GM12878 (cell line): Measurements from ENCODE around the gene HCST. TPM values are rescaled to one million over a fixed set of nuclear protein-coding genes. Genes with fewer than 3 reads are reported as not detected.

ENCODE experiments used
- BHLHE40 ChIP-seq, 2 experiments: fragments of 450-650 bp in 1 of 2; IDR thresholded peaks; 2 replicates each; pipeline ENCODE4 v1.6.1; 2011 to 2017; ENCODE audit warnings: low read depth in 2 of 2, borderline replicate concordance in 1 of 2, improper control_type of control experiment in 1 of 2, low read length in 1 of 2, mild to moderate bottlenecking in 1 of 2
- DPF2 ChIP-seq: fragments of 450-650 bp; IDR thresholded peaks from 2 replicates; pipeline ENCODE4 v1.6.1; 2017; ENCODE audit warnings: mild to moderate bottlenecking
- FOXK2 ChIP-seq: fragments of 450-650 bp; IDR thresholded peaks from 2 replicates; pipeline ENCODE4 v1.6.1; 2017; ENCODE audit warnings: mild to moderate bottlenecking, moderate library complexity
- IKZF1 ChIP-seq: fragments of 450-650 bp; conservative IDR thresholded peaks from 2 replicates; pipeline ENCODE4 v1.6.1; 2017; ENCODE audit warnings: antibody characterized with exemption, mild to moderate bottlenecking
- KDM1A ChIP-seq: fragments of 200-600 bp; sonication (generic); IDR thresholded peaks from 2 replicates; pipeline ENCODE4 v1.6.1; 2016; ENCODE audit warnings: borderline replicate concordance
- MTA2 ChIP-seq: fragments of 450-650 bp; IDR thresholded peaks from 2 replicates; pipeline ENCODE4 v1.6.1; 2016; ENCODE audit warnings: low read depth, mild to moderate bottlenecking, moderate library complexity
- NFYB ChIP-seq: IDR thresholded peaks from 2 replicates; pipeline ENCODE4 v1.6.1; 2011; ENCODE audit warnings: low read depth, mild to moderate bottlenecking, low read length, improper control_type of control experiment, moderate library complexity; ENCODE audit not compliant: insufficient read depth
- NR2C1 ChIP-seq: fragments of 450-650 bp; IDR thresholded peaks from 2 replicates; pipeline ENCODE4 v1.6.1; 2017; ENCODE audit warnings: antibody characterized with exemption, mild to moderate bottlenecking, moderate library complexity
- NR2C2 ChIP-seq: IDR thresholded peaks from 2 replicates; pipeline ENCODE4 v1.6.1; 2011; ENCODE audit warnings: borderline replicate concordance, low read depth; ENCODE audit not compliant: control insufficient read depth, insufficient read length
- SREBF1 ChIP-seq: IDR thresholded peaks from 2 replicates; pipeline ENCODE4 v1.6.1; 2012; ENCODE audit warnings: mild to moderate bottlenecking, low read length
- SREBF2 ChIP-seq: IDR thresholded peaks from 2 replicates; pipeline ENCODE4 v1.6.1; 2012; ENCODE audit warnings: mild to moderate bottlenecking, low read length
- polyA plus RNA-seq, 11 experiments: library from polyadenylated mRNA; depleted of rRNA in 4 of 11; unstranded in 6 of 11; stranded (reverse) in 5 of 11; fragments of >200 nt; fragmentation: Nextera tagmentation in 4 of 11; fragmentation: Illumina TruSeq in 1 of 11; extraction: Ambion mirVana in 4 of 11; extraction: Trizol in 1 of 11; gene quantifications; 1 replicate in 1 of 11; 2 replicates in 10 of 11; pipeline versions ENCODE4 v1.2.1 to v1.2.3, GENCODE V29; 2011 to 2016; ENCODE audit warnings: inconsistent platforms in 2 of 11, missing spikeins in 2 of 11, low read depth in 1 of 11
- total RNA-seq, 4 experiments: library from RNA; depleted of rRNA in 3 of 4; stranded (reverse); fragments of >200 nt in 3 of 4; fragmentation: Illumina TruSeq in 1 of 4; extraction: Trizol in 1 of 4; gene quantifications; 2 replicates each; pipeline versions ENCODE4 v1.2.1 to v1.2.3, GENCODE V29; 2013 to 2021
- TF ChIP-seq, protein P1 (sequence below): fragments of 450-650 bp; formaldehyde crosslinking; IDR thresholded peaks from 2 replicates; pipeline ENCODE4 v1.4.0; 2020; ENCODE audit warnings: mild to moderate bottlenecking, moderate library complexity
- TF ChIP-seq, protein P2 (sequence below): fragments of 450-650 bp; IDR thresholded peaks from 2 replicates; pipeline ENCODE4 v1.6.1; 2017; ENCODE audit warnings: mild to moderate bottlenecking, moderate library complexity
- TF ChIP-seq, protein P3 (sequence below): fragments of 150-350 bp; IDR thresholded peaks from 2 replicates; pipeline ENCODE4 v1.6.1; 2014; ENCODE audit warnings: mild to moderate bottlenecking, low read depth, low read length
- TF ChIP-seq, protein P4 (sequence below): IDR thresholded peaks from 2 replicates; pipeline ENCODE4 v1.6.1; 2012; ENCODE audit warnings: mild to moderate bottlenecking, low read depth, low read length

HCST gene
- total and polyA plus RNA-seq, 10 of the 15 experiments (the other 5 are each of a cell fraction or from before 2014, with no cell fraction given): 7.5 to 79.6 (median 33.6) TPM

DNA sequence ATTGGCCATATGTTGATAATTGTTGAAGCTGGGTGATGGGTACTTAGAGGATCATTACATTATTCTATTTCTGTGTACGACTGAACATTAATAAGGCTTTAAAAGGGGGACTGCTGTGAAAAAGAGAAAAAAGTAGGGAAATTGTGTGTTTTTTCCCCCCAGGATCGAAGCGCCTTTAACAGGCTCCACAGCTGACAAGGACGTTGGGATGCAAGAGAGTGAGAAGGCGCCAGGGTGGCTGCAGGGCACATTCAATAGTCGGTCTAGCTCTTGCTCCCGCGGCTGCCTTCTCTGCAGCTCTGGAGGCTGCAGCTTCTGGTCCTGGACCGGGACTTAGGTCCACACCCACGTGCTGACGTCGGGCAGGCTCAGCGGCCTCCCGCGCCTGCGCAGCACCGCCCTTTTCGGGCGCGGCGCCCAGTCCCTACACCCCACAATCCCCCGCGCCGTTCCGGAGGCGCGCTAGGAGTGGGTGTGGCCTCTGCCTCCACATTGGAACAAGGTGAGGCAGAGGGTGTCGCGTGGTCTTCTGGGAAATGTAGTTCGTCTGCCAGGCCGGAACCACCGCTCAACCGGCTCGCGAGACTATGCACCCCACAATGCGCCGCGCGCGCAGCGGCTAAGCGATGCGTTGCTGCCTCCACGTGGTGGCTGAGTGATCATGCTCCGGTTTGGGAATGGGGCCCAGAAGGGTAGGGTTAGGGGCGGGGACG lies 29.0 kb downstream of the HCST start (continued):
- TF ChIP-seq, protein P1, sequence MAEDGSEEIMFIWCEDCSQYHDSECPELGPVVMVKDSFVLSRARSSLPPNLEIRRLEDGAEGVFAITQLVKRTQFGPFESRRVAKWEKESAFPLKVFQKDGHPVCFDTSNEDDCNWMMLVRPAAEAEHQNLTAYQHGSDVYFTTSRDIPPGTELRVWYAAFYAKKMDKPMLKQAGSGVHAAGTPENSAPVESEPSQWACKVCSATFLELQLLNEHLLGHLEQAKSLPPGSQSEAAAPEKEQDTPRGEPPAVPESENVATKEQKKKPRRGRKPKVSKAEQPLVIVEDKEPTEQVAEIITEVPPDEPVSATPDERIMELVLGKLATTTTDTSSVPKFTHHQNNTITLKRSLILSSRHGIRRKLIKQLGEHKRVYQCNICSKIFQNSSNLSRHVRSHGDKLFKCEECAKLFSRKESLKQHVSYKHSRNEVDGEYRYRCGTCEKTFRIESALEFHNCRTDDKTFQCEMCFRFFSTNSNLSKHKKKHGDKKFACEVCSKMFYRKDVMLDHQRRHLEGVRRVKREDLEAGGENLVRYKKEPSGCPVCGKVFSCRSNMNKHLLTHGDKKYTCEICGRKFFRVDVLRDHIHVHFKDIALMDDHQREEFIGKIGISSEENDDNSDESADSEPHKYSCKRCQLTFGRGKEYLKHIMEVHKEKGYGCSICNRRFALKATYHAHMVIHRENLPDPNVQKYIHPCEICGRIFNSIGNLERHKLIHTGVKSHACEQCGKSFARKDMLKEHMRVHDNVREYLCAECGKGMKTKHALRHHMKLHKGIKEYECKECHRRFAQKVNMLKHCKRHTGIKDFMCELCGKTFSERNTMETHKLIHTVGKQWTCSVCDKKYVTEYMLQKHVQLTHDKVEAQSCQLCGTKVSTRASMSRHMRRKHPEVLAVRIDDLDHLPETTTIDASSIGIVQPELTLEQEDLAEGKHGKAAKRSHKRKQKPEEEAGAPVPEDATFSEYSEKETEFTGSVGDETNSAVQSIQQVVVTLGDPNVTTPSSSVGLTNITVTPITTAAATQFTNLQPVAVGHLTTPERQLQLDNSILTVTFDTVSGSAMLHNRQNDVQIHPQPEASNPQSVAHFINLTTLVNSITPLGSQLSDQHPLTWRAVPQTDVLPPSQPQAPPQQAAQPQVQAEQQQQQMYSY (CRISPR knock-in tag): no peak
- TF ChIP-seq NR2C1: peak; percentile 68; the same call in 1 of the 2 replicates
- TF ChIP-seq, protein P2, sequence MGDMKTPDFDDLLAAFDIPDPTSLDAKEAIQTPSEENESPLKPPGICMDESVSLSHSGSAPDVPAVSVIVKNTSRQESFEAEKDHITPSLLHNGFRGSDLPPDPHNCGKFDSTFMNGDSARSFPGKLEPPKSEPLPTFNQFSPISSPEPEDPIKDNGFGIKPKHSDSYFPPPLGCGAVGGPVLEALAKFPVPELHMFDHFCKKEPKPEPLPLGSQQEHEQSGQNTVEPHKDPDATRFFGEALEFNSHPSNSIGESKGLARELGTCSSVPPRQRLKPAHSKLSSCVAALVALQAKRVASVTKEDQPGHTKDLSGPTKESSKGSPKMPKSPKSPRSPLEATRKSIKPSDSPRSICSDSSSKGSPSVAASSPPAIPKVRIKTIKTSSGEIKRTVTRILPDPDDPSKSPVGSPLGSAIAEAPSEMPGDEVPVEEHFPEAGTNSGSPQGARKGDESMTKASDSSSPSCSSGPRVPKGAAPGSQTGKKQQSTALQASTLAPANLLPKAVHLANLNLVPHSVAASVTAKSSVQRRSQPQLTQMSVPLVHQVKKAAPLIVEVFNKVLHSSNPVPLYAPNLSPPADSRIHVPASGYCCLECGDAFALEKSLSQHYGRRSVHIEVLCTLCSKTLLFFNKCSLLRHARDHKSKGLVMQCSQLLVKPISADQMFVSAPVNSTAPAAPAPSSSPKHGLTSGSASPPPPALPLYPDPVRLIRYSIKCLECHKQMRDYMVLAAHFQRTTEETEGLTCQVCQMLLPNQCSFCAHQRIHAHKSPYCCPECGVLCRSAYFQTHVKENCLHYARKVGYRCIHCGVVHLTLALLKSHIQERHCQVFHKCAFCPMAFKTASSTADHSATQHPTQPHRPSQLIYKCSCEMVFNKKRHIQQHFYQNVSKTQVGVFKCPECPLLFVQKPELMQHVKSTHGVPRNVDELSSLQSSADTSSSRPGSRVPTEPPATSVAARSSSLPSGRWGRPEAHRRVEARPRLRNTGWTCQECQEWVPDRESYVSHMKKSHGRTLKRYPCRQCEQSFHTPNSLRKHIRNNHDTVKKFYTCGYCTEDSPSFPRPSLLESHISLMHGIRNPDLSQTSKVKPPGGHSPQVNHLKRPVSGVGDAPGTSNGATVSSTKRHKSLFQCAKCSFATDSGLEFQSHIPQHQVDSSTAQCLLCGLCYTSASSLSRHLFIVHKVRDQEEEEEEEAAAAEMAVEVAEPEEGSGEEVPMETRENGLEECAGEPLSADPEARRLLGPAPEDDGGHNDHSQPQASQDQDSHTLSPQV: peak; percentile 83; the same call in 1 of the 2 replicates
- no peak for TF ChIP-seq NR2C2
- peak; percentile 50 for TF ChIP-seq SREBF1
- TF ChIP-seq KDM1A: no peak
- TF ChIP-seq IKZF1: peak; percentile 97
- TF ChIP-seq SREBF2: no peak
- TF ChIP-seq, protein P3, sequence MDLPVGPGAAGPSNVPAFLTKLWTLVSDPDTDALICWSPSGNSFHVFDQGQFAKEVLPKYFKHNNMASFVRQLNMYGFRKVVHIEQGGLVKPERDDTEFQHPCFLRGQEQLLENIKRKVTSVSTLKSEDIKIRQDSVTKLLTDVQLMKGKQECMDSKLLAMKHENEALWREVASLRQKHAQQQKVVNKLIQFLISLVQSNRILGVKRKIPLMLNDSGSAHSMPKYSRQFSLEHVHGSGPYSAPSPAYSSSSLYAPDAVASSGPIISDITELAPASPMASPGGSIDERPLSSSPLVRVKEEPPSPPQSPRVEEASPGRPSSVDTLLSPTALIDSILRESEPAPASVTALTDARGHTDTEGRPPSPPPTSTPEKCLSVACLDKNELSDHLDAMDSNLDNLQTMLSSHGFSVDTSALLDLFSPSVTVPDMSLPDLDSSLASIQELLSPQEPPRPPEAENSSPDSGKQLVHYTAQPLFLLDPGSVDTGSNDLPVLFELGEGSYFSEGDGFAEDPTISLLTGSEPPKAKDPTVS: 0 out of 2 replicates have a peak, but pooled peaks have one; percentile 52
- TF ChIP-seq MTA2: no peak
- TF ChIP-seq NFYB: peak; percentile 41; the same call in 1 of the 2 replicates
- peak; percentile 52 to 70; a peak in 3 of 4 replicates for TF ChIP-seq BHLHE40 (IDR thresholded peaks at IDR 0.05; ENCODE audit: borderline replicate concordance in 1 of 2, low read depth in 2 of 2, low read length in 1 of 2)
- TF ChIP-seq, protein P4, sequence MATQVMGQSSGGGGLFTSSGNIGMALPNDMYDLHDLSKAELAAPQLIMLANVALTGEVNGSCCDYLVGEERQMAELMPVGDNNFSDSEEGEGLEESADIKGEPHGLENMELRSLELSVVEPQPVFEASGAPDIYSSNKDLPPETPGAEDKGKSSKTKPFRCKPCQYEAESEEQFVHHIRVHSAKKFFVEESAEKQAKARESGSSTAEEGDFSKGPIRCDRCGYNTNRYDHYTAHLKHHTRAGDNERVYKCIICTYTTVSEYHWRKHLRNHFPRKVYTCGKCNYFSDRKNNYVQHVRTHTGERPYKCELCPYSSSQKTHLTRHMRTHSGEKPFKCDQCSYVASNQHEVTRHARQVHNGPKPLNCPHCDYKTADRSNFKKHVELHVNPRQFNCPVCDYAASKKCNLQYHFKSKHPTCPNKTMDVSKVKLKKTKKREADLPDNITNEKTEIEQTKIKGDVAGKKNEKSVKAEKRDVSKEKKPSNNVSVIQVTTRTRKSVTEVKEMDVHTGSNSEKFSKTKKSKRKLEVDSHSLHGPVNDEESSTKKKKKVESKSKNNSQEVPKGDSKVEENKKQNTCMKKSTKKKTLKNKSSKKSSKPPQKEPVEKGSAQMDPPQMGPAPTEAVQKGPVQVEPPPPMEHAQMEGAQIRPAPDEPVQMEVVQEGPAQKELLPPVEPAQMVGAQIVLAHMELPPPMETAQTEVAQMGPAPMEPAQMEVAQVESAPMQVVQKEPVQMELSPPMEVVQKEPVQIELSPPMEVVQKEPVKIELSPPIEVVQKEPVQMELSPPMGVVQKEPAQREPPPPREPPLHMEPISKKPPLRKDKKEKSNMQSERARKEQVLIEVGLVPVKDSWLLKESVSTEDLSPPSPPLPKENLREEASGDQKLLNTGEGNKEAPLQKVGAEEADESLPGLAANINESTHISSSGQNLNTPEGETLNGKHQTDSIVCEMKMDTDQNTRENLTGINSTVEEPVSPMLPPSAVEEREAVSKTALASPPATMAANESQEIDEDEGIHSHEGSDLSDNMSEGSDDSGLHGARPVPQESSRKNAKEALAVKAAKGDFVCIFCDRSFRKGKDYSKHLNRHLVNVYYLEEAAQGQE: no peak
- peak; percentile 62; the same call in 1 of the 2 replicates for TF ChIP-seq FOXK2
- TF ChIP-seq DPF2: 0 out of 2 replicates have a peak, but pooled peaks have one; percentile 11
